GM19455 (cell line): ENCODE results near the gene RIOK3.
"Not testable (repeated sequence)": the region's sequence is repeated elsewhere in the genome, so short reads cannot be mapped to it uniquely, and the experiment has no call there.

Source experiments
- ATAC-seq: cut with Tn5 transposase; IDR thresholded peaks from one replicate; pipeline ENCODE4 v1.9.1; 2021; ENCODE audit not compliant: unreplicated experiment

Gene RIOK3

GRCh38 chr18:23495723-23496440 is 42.8 kb downstream of the RIOK3 start:
- no peak for ATAC-seq

GRCh38 chr18:23498117-23498516 is 45.0 kb downstream of the RIOK3 start:
- no peak for ATAC-seq

GRCh38 chr18:23498877-23499276 is 45.8 kb downstream of the RIOK3 start:
- no peak for ATAC-seq

GRCh38 chr18:23499291-23499781 is 46.2 kb downstream of the RIOK3 start:
- ATAC-seq: no peak

- no peak for ATAC-seq
These were observed 48.5 kb downstream of the RIOK3 start for GRCh38 chr18:23501626-23502025.

GRCh38 chr18:23502516-23503037 is 49.5 kb downstream of the RIOK3 start:
- no peak for ATAC-seq

- peak; percentile 84 for ATAC-seq
These were observed 50.2 kb downstream of the RIOK3 start, which contains the start of gene RMC1 for GRCh38 chr18:23503038-23503962. TSS of gene RMC1 (plus strand) at chr18:23503511. CDS start at chr18:23503619, 108 bp downstream.

GRCh38 chr18:23503963-23504344 is 50.9 kb downstream of the RIOK3 start:
- no peak for ATAC-seq

- peak; percentile 32 for ATAC-seq
These were observed 51.6 kb downstream of the RIOK3 start for GRCh38 chr18:23504720-23505119.

- no peak for ATAC-seq
These were observed 53.3 kb downstream of the RIOK3 start for GRCh38 chr18:23506393-23506792.

- not testable (repeated sequence) for ATAC-seq
These were observed 57.8 kb downstream of the RIOK3 start for GRCh38 chr18:23510923-23511322.

GRCh38 chr18:23512216-23512615 is 59.1 kb downstream of the RIOK3 start:
- not testable (repeated sequence) for ATAC-seq

GRCh38 chr18:23512641-23513040 is 59.6 kb downstream of the RIOK3 start:
- no peak for ATAC-seq

- peak; percentile 93 for ATAC-seq
These were observed 62.9 kb downstream of the RIOK3 start for GRCh38 chr18:23515911-23516546.

- no peak for ATAC-seq
These were observed 66.6 kb downstream of the RIOK3 start for GRCh38 chr18:23519734-23520133.

GRCh38 chr18:23521271-23521670 is 68.2 kb downstream of the RIOK3 start:
- no peak for ATAC-seq

- no peak for ATAC-seq
These were observed 68.8 kb downstream of the RIOK3 start for GRCh38 chr18:23521907-23522306.

GRCh38 chr18:23523429-23524212 is 70.5 kb downstream of the RIOK3 start:
- ATAC-seq: no peak

- no peak for ATAC-seq
These were observed 71.2 kb downstream of the RIOK3 start for GRCh38 chr18:23524213-23524707.

- no peak for ATAC-seq
These were observed 73.5 kb downstream of the RIOK3 start for GRCh38 chr18:23526501-23527063.
